Measurements from ENCODE around the gene CCT8L2.
"Not testable (repeated sequence)": the region's sequence is repeated elsewhere in the genome, so short reads cannot be mapped to it uniquely, and the experiment has no call there.

Gene CCT8L2

DNA sequence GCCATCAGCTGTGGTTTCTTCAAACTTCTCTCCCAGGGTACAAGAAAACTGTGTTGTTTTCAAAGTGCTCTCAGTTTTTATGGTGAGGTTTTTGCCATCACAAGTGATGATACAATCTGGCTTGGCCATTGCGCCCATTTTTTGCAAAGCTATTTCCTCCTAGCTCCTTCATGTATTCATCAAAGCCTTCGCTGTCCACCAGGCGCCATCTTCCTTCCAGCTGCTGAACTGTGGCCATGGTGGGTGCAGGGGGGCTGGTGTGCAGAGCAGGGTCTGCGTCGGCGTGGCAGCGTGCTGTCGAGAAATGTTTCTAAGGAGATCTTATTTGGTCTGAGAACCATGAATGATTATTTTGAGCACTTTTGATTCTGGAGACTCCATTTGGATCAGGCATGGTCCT is 2.6 kb upstream of the CCT8L2 start:
- not testable (repeated sequence) for DNase-seq (ENCODE audit: low read depth in 2 of 3, low spot score in 1 of 3)

- no peak for DNase-seq (ENCODE audit: low read depth in 2 of 3, low spot score in 1 of 3)
Observed at GRCh38 chr22:16594026-16594425, 1.4 kb upstream of the CCT8L2 start.

DNA sequence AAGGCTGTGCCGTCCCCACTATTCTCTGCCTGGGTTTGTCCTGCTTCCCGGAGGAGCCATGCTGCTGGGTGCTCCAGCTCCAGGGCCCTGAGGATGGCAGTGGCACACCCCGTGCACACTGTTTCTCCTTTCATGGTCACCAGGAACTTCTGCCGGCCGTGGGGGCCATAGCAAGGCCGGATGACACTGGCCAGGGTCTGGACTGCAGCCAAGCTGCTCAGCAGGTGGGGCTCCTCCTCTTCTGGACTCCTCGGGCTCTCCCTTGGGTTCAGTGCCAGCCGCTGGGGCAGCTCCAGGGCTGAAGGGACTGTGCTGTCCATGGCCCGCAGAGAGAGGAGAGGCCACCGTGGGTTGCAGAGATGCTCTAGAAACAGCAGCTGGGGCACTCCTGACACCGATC is 379 bp downstream of the CCT8L2 start:
- not testable (repeated sequence) for DNase-seq (ENCODE audit: low read depth in 2 of 3, low spot score in 1 of 3)

DNA sequence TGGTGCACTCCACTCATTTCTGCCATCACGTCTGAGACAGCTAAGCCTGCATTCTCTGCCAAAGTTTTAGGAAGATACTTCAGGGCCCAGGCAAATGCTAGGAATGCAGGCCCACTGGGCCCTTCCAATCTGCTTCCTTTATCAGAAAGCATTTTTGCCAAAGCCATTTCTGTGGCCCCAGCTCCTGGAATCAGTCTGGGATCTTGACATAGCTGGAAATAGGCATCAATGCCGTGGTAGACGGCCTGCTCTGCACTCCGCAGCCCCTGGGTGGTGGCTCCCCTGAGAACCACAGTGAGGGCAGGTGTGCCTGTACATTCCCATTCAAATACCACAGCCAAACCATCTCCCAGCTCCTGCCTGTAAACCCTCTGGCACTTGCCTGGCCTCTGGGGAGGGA is 1.5 kb downstream of the CCT8L2 start:
- DNase-seq (ENCODE audit: low read depth in 2 of 3, low spot score in 1 of 3): not testable (repeated sequence)

- no peak for DNase-seq (ENCODE audit: low read depth in 2 of 3, low spot score in 1 of 3)
Observed at GRCh38 chr22:16586991-16587390, 5.6 kb downstream of the CCT8L2 start.

- no peak for DNase-seq (ENCODE audit: low read depth in 2 of 3, low spot score in 1 of 3)
Observed at GRCh38 chr22:16586170-16586569, 6.4 kb downstream of the CCT8L2 start.

DNA sequence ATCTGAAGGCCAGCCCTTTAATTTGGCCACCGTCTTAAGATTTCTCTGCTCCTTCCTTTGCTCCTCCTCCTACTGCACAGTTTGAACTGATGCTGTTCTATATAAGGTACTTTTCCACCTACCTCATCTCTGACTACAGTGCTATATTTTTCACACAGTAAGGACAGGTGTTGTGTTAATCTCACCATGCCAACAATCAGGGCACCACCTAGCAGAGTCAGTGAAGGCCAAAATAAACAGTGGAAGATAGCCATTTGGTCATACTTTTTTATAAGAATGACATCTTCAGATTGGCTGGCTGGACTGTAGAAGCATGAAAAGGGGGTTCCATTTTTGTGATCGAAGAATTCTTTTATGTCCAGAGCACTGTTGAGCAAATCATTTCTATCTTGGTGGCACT is 11.7 kb downstream of the CCT8L2 start:
- DNase-seq (ENCODE audit: low read depth in 2 of 3, low spot score in 1 of 3): not testable (repeated sequence)

DNA sequence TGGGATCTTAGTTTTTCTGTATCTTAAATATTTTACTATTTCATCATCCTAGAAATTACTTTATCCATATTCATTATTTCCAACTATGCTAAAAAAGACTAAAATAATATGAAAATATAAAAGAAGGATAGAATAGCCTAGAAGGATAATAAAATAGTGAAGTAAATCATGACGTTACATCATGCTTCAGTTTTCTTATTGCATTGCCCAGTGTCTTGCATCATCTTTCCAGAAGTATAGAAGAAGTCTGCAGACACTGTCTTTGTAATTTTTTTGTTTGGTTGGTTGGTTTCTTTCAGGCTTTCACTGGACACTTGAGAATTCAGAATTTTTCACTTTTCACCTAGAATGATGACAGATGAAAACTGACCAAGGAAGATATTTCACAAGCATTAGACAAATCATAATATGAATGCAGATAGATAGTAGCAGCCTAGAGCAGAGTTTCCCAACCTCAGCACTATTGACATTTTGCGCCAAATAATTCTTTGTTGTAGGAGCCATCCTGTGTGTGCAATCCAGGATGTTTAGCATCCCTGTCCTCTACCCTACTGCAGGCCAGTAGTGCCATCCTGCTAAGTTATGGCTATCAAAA is 23.3 kb downstream of the CCT8L2 start:
- not testable (repeated sequence) for DNase-seq (ENCODE audit: low read depth in 2 of 3, low spot score in 1 of 3)

- no peak for DNase-seq (ENCODE audit: low read depth in 2 of 3, low spot score in 1 of 3)
Observed at GRCh38 chr22:16568425-16568758, 24.2 kb downstream of the CCT8L2 start.

- DNase-seq (ENCODE audit: low read depth in 2 of 3, low spot score in 1 of 3): not testable (repeated sequence)
Observed at GRCh38 chr22:16567617-16568424, 24.8 kb downstream of the CCT8L2 start.

GRCh38 chr22:16566421-16567151 is 26.0 kb downstream of the CCT8L2 start:
- not testable (repeated sequence) for DNase-seq (ENCODE audit: low read depth in 2 of 3, low spot score in 1 of 3)

DNA sequence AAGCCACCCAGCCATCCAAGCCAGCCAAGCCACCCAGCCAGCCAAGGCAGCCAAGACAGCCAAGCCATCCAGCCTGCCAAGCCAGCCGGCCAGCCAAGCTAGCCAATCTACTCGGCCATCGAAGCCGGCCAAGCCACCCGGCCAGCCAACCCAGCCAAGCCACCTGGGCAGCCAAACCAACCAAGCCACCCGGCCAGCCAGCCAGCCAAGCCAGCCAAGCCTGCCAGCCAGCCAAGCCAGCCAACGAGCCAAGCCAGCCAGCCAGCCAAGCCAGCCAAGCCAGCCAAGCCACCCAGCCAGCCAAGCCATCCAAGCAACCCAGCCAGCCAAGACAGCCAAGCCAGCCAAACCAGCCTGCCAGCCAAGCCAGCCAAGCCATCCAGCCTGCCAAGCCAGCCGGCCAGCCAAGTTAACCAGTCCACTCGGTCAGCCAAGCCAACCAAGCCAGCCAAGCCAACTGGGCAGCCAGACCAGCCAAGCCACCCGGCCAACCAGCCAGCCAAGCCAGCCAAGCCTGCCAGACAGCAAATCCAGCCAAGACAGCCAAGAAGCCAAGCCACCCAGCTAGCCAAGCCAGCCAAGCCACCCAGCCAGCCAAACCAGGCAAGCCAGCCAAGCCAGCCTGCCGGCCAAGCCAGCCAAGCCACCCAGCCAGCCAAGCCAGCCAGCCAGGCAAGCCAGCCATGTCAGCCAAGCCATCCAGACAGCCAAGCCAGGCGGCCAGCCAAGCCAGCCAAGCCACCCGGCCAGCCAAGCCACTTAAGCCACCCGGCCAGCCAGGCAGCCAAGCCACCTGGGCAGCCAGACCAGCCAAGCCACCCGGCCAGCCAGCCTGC is 26.8 kb downstream of the CCT8L2 start:
- not testable (repeated sequence) for DNase-seq (ENCODE audit: low read depth in 2 of 3, low spot score in 1 of 3)

GRCh38 chr22:16564837-16565584 is 27.6 kb downstream of the CCT8L2 start:
- DNase-seq (ENCODE audit: low read depth in 2 of 3, low spot score in 1 of 3): not testable (repeated sequence)

GRCh38 chr22:16563555-16564520 is 28.8 kb downstream of the CCT8L2 start:
- DNase-seq (ENCODE audit: low read depth in 2 of 3, low spot score in 1 of 3): no peak

DNA sequence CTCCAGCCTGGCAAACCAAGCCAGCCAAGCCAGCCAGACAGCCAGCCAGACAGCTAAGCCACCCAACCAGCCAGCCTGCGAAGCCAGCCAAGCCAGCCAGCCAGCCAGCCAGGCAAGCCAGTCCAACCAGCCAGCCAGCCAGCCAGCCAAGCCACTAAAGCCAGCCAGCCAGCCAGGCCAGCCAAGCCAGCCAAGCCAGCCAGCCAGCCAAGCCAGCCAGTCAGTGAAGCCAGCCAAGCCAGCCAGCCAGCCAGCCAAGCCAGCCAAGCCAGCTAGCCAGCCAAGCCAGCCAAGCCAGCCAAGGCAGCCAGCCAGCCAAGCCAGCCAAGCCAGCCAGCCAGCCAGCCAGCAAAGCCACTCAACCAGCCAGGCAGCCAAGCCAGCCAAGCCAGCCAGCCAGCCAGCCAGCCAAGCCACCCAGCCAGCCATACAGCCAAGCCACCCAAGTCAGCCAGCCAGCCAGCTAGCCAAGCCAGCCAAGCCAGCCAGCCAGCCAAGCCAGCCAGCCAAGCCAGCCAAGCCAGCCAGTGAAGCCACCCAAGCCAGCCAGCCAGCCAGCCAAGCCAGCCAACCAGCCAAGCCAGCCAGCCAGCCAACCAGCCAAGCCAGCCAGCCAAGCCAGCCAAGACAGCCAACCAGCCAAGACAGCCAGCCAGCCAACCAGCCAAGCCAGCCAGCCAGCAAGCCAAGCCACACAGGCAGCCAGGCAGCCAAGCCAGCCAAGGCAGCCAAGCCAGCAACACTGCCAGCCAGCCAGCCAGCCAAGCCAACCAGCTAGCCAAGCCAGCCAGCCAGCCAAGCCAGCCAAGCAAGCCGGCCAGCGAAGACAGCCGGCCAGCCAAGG is 29.7 kb downstream of the CCT8L2 start:
- DNase-seq (ENCODE audit: low read depth in 2 of 3, low spot score in 1 of 3): no peak

DNA sequence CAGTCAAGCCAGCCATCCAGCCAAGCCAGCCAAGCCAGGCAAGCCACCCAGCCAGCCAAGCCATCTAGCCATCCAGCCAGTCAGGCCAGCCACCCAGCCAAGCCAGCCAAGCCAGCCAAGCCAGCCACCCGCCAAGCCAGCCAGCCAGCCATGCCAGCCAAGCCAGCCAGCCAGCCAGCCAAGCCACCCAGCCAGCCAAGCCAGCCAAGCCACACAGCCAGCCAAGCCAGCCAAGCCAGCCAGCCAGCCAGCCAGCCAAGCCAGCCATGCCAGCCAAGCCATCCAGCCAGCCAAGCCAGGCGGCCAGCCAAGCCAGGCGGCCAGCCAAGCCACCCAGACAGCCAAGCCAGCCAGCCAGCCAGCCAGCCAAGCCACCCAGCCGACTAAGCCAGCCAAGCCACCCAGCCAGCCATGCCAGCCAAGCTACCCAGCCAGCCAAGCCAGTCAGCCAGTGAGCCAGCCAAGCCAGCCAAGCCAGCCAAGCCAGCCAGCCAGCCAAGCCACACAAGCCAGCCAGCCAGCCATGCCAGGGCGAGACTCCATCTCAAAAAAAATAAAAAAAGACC is 31.4 kb downstream of the CCT8L2 start:
- not testable (repeated sequence) for DNase-seq (ENCODE audit: low read depth in 2 of 3, low spot score in 1 of 3)

DNA sequence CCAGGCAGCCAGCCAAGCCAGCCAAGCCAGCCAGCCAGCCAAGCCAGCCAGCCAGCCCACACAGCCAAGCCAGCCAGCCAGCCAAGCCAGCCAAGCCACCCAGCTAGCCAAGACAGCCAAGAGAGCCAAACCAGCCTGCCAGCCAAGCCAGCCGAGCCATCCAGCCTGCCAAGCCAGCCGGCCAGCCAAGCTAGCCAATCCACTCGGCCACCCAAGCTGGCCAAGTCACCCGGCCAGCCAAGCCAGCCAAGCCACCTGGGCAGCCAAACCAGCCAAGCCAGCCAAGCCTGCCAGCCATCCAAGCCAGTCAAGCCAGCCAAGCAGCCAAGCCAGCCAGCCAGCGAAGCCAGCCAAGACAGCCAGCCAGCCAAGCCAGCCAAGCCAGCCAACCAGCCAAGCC is 32.0 kb downstream of the CCT8L2 start:
- not testable (repeated sequence) for DNase-seq (ENCODE audit: low read depth in 2 of 3, low spot score in 1 of 3)

DNA sequence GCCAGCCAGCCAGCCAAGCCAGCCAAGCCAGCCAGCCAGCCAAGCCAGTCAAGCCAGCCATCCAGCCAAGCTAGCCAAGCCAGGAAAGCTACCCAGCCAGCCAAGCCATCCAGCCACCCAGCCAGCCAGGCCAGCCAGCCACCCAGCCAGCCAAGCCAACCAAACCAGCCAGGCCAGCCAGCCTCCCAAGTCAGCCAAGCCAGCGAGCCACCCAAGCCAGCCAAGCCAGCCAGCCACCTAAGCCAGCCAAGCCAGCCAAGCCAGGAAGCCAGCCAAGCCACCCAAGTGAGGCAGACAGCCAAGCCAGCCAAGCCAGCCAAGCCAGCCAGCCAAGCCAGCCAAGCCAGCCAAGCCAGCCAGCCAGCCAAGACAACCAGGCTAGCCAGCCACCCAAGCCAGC is 32.6 kb downstream of the CCT8L2 start:
- not testable (repeated sequence) for DNase-seq (ENCODE audit: low read depth in 2 of 3, low spot score in 1 of 3)
